Dendritic cell treated with granulocyte-macrophage colony-stimulating factor and Interleukin-4, amounts not matched to agents 40 ng/mL and 50 ng/mL, for 4 days (primary cell): ENCODE measurements around the gene OPRM1.
A peak's percentile ranks its signal among the peaks of the same experiment; 100 is the strongest.

Experiments
- H3K27ac Mint-ChIP-seq: one replicate; pipeline ENCODE4 v1.8.0; 2022; ENCODE audit warnings: mild to moderate bottlenecking, mixed read lengths
- H3K27me3 Mint-ChIP-seq: one replicate; pipeline ENCODE4 v1.8.0; 2022; ENCODE audit warnings: mild to moderate bottlenecking, mixed read lengths
- H3K36me3 Mint-ChIP-seq: one replicate; pipeline ENCODE4 v1.8.0; 2022; ENCODE audit warnings: low read depth, mixed read lengths
- H3K4me1 Mint-ChIP-seq: one replicate; pipeline ENCODE4 v1.8.0; 2022; ENCODE audit warnings: low read depth, mixed read lengths
- H3K4me3 Mint-ChIP-seq: one replicate; pipeline ENCODE4 v1.8.0; 2022; ENCODE audit warnings: mild to moderate bottlenecking, moderate library complexity, mixed read lengths
- H3K9me3 Mint-ChIP-seq: one replicate; pipeline ENCODE4 v1.8.0; 2022; ENCODE audit warnings: mixed read lengths
- intact Hi-C: fragments of 100-400 bp; cut with micrococcal nuclease; formaldehyde crosslinking; loops from one replicate; pipeline ENCODE4 v1.15.0; 2022

The OPRM1 gene

GRCh38 chr6:154218787-154219186, 179.7 kb downstream of the OPRM1 start:
- peaks cover 83% of the 10 kb centered on the region for H3K36me3 Mint-ChIP-seq
- intact Hi-C loops = loop anchor here (5.0 kb wide), 1 partner anchor 59 kb away; no protein-coding TSS in a partner anchor

GRCh38 chr6:154219250-154219649, 180.2 kb downstream of the OPRM1 start:
- H3K9me3 Mint-ChIP-seq = no peaks in the 10 kb centered on the region
- H3K27ac Mint-ChIP-seq = peak overlapping the region; percentile 92
- H3K4me3 Mint-ChIP-seq = no peak overlapping the region
- peaks cover 83% of the 10 kb centered on the region for H3K36me3 Mint-ChIP-seq
- no peaks in the 10 kb centered on the region for H3K27me3 Mint-ChIP-seq
- intact Hi-C loops = loop anchor here (5.0 kb wide), 1 partner anchor 58 kb away; no protein-coding TSS in a partner anchor
- H3K4me1 Mint-ChIP-seq = peaks cover 56% of the 10 kb centered on the region

More at GRCh38 chr6:154218787-154219186, 179.7 kb downstream of the OPRM1 start:
- Mint-ChIP-seq H3K27ac (peak overlapping the region; percentile 92), H3K9me3 (no peaks in the 10 kb centered on the region), H3K4me1 (peaks cover 51% of the 10 kb centered on the region), H3K27me3 (no peaks in the 10 kb centered on the region), H3K4me3 (no peak overlapping the region)

GRCh38 chr6:154222716-154223115, 183.7 kb downstream of the OPRM1 start:
- intact Hi-C loops = no loop called here
- Mint-ChIP-seq H3K9me3 (no peaks in the 10 kb centered on the region), H3K4me1 (peaks cover 71% of the 10 kb centered on the region), H3K36me3 (peaks cover 82% of the 10 kb centered on the region), H3K4me3 (no peak overlapping the region), H3K27me3 (no peaks in the 10 kb centered on the region), H3K27ac (peak overlapping the region; percentile 68)

- H3K9me3 Mint-ChIP-seq = no peaks in the 10 kb centered on the region
- peak overlapping the region; percentile 68 for H3K27ac Mint-ChIP-seq
- H3K36me3 Mint-ChIP-seq = peaks cover 83% of the 10 kb centered on the region
- no peaks in the 10 kb centered on the region for H3K27me3 Mint-ChIP-seq
- H3K4me1 Mint-ChIP-seq = peaks cover 72% of the 10 kb centered on the region
- intact Hi-C loops = no loop called here
- no peak overlapping the region for H3K4me3 Mint-ChIP-seq
These were observed 184.3 kb downstream of the OPRM1 start for GRCh38 chr6:154223296-154223695.

- peak overlapping the region; percentile 89 for H3K27ac Mint-ChIP-seq
- peaks cover 79% of the 10 kb centered on the region for H3K4me1 Mint-ChIP-seq
- H3K27me3 Mint-ChIP-seq = no peaks in the 10 kb centered on the region
- intact Hi-C loops = no loop called here
- no peaks in the 10 kb centered on the region for H3K9me3 Mint-ChIP-seq
- peaks cover 78% of the 10 kb centered on the region for H3K36me3 Mint-ChIP-seq
- peak overlapping the region; percentile 25 for H3K4me3 Mint-ChIP-seq
These were observed 187.4 kb downstream of the OPRM1 start for GRCh38 chr6:154226461-154226860.

- Mint-ChIP-seq H3K27me3 (no peaks in the 10 kb centered on the region), H3K9me3 (no peaks in the 10 kb centered on the region), H3K27ac (peak overlapping the region; percentile 74), H3K4me3 (no peak overlapping the region), H3K4me1 (peaks cover 79% of the 10 kb centered on the region), H3K36me3 (peaks cover 80% of the 10 kb centered on the region)
- intact Hi-C loops = no loop called here
These were observed 189.0 kb downstream of the OPRM1 start for GRCh38 chr6:154227862-154228520.

GRCh38 chr6:154228521-154228905, 189.5 kb downstream of the OPRM1 start:
- intact Hi-C loops = no loop called here
- H3K27me3 Mint-ChIP-seq = no peaks in the 10 kb centered on the region
- peak overlapping the region; percentile 74 for H3K27ac Mint-ChIP-seq
- no peak overlapping the region for H3K4me3 Mint-ChIP-seq
- H3K9me3 Mint-ChIP-seq = no peaks in the 10 kb centered on the region
- peaks cover 80% of the 10 kb centered on the region for H3K36me3 Mint-ChIP-seq
- H3K4me1 Mint-ChIP-seq = peaks cover 77% of the 10 kb centered on the region

GRCh38 chr6:154229786-154230185, 190.7 kb downstream of the OPRM1 start:
- peak overlapping the region; percentile 24 for H3K4me3 Mint-ChIP-seq
- peaks cover 79% of the 10 kb centered on the region for H3K36me3 Mint-ChIP-seq
- H3K9me3 Mint-ChIP-seq = no peaks in the 10 kb centered on the region
- H3K27me3 Mint-ChIP-seq = no peaks in the 10 kb centered on the region
- H3K4me1 Mint-ChIP-seq = peaks cover 82% of the 10 kb centered on the region
- intact Hi-C loops = loop anchor here (5.0 to 10.0 kb wide), 3 partner anchors 32 to 125 kb away; partner anchors contain the start of gene IPCEF1
- peak overlapping the region; percentile 83 for H3K27ac Mint-ChIP-seq

- Mint-ChIP-seq H3K4me1 (peaks cover 80% of the 10 kb centered on the region), H3K27me3 (no peaks in the 10 kb centered on the region), H3K27ac (peak overlapping the region; percentile 83), H3K9me3 (no peaks in the 10 kb centered on the region), H3K4me3 (no peak overlapping the region), H3K36me3 (peaks cover 85% of the 10 kb centered on the region)
- intact Hi-C loops = loop anchor here (5.0 to 10.0 kb wide), 3 partner anchors 33 to 124 kb away; partner anchors contain the start of gene IPCEF1
These were observed 191.4 kb downstream of the OPRM1 start for GRCh38 chr6:154230393-154230792.

- intact Hi-C loops = loop anchor here (5.0 to 10.0 kb wide), 3 partner anchors 34 to 124 kb away; partner anchors contain the start of gene IPCEF1
- Mint-ChIP-seq H3K9me3 (no peaks in the 10 kb centered on the region), H3K27ac (peak overlapping the region; percentile 83), H3K4me1 (peaks cover 76% of the 10 kb centered on the region), H3K4me3 (no peak overlapping the region), H3K27me3 (no peaks in the 10 kb centered on the region), H3K36me3 (peaks cover 86% of the 10 kb centered on the region)
These were observed 192.0 kb downstream of the OPRM1 start for GRCh38 chr6:154230910-154231595.

- Mint-ChIP-seq H3K4me3 (no peak overlapping the region), H3K9me3 (no peaks in the 10 kb centered on the region), H3K27ac (peak overlapping the region; percentile 83), H3K36me3 (peaks cover 88% of the 10 kb centered on the region), H3K27me3 (no peaks in the 10 kb centered on the region), H3K4me1 (peaks cover 79% of the 10 kb centered on the region)
- intact Hi-C loops = loop anchor here (5.0 to 10.0 kb wide), 3 partner anchors 35 to 123 kb away; partner anchors contain the start of gene IPCEF1
These were observed 193.2 kb downstream of the OPRM1 start for GRCh38 chr6:154232013-154232910.

GRCh38 chr6:154233383-154233782, 194.3 kb downstream of the OPRM1 start:
- intact Hi-C loops = loop anchor here (5.0 to 10.0 kb wide), 3 partner anchors 36 to 121 kb away; partner anchors contain the start of gene IPCEF1
- H3K27me3 Mint-ChIP-seq = no peaks in the 10 kb centered on the region
- peaks cover 82% of the 10 kb centered on the region for H3K36me3 Mint-ChIP-seq
- H3K9me3 Mint-ChIP-seq = no peaks in the 10 kb centered on the region
- H3K4me1 Mint-ChIP-seq = peaks cover 72% of the 10 kb centered on the region
- H3K27ac Mint-ChIP-seq = peak overlapping the region; percentile 83
- H3K4me3 Mint-ChIP-seq = peak overlapping the region; percentile 9

GRCh38 chr6:154234019-154234772, 195.2 kb downstream of the OPRM1 start:
- Mint-ChIP-seq H3K4me1 (peaks cover 65% of the 10 kb centered on the region), H3K9me3 (no peaks in the 10 kb centered on the region), H3K27ac (peak overlapping the region; percentile 83), H3K27me3 (no peaks in the 10 kb centered on the region), H3K36me3 (peaks cover 77% of the 10 kb centered on the region), H3K4me3 (no peak overlapping the region)
- intact Hi-C loops = loop anchor here (5.0 to 10.0 kb wide), 3 partner anchors 37 to 121 kb away; partner anchors contain the start of gene IPCEF1
